GM12878 (cell line): ENCODE data around the gene BPI. TPM values are rescaled to one million over a fixed set of nuclear protein-coding genes. Genes with fewer than 3 reads are reported as not detected.

Experiments
- ATAC-seq: fragments of 200-7000 bp; cut with Tn5 transposase; 3 replicates; pipeline ENCODE4 v1.9.1; 2020; ENCODE audit warnings: mild to moderate bottlenecking, moderate library complexity
- BruUV-seq: library from RNA; stranded (reverse); fragments of 400-500 nt; replicated peaks from 2 replicates; lab custom pipeline; 2021; lab: Mats Ljungman, UMichigan
- CTCF ChIA-PET: fragments of 300-600 bp; sonication (Branson Sonifier 250); formaldehyde crosslinking; extraction: SDS; loops from one replicate; lab custom pipeline; 2021; ENCODE audit warnings: inconsistent platforms; lab: Yijun Ruan, JAX
- POLR2A ChIA-PET: fragments of 350-600 bp; formaldehyde crosslinking; extraction: SDS; loops from one replicate; lab custom pipeline; 2021; ENCODE audit warnings: inconsistent platforms; lab: Charles Lee
- RAD21 ChIA-PET: fragments of 300-600 bp; sonication (Branson Sonifier 250); formaldehyde crosslinking; loops from one replicate; lab custom pipeline; 2023; ENCODE audit warnings: antibody characterized with exemption; ENCODE audit not compliant: unreplicated experiment; lab: Charles Lee
- SMC1A ChIA-PET: fragments of 300-600 bp; sonication (Branson Sonifier 250); formaldehyde crosslinking; loops from one replicate; lab custom pipeline; 2023; ENCODE audit not compliant: unreplicated experiment, uncharacterized antibody; lab: Charles Lee
- DNase-seq: peaks from one replicate; pipeline ENCODE4 v3.0.0-alpha.2; 2011; ENCODE audit warnings: low read depth, low spot score
- FAIRE-seq: peaks from 3 replicates; lab custom pipeline; 2011; peaks lifted over from hg19 to GRCh38; lab: Jason Lieb, UNC
- H2AFZ ChIP-seq: 2 replicates; pipeline ENCODE4 v1.6.0; 2011; ENCODE audit warnings: low read depth, low read length, control low read depth; ENCODE audit not compliant: control insufficient read depth
- H3K27ac ChIP-seq: 2 replicates; pipeline ENCODE4 v1.5.1; 2011; ENCODE audit warnings: control low read depth; ENCODE audit not compliant: control insufficient read depth, insufficient read depth
- H3K27me3 ChIP-seq, 2 experiments: replicated peaks in 1 of 2; 2 replicates each; pipeline versions ENCODE4 v1.6.0 to v1.6.1; 2011; ENCODE audit warnings: low read length in 1 of 2; ENCODE audit not compliant: control insufficient read depth in 2 of 2, insufficient read depth in 2 of 2
- H3K36me3 ChIP-seq, 2 experiments: 2 replicates each; pipeline ENCODE4 v1.5.1; 2011; ENCODE audit warnings: low read length in 1 of 2; ENCODE audit not compliant: control insufficient read depth in 2 of 2, insufficient read depth in 2 of 2
- H3K4me1 ChIP-seq: 2 replicates; pipeline ENCODE4 v1.6.1; 2011; ENCODE audit warnings: mild to moderate bottlenecking, low read length, moderate library complexity, mixed read lengths; ENCODE audit not compliant: control insufficient read depth, insufficient read depth
- H3K4me2 ChIP-seq: 2 replicates; pipeline ENCODE4 v1.6.0; 2011; ENCODE audit warnings: control low read depth; ENCODE audit not compliant: control insufficient read depth, insufficient read depth
- H3K4me3 ChIP-seq: fragments of 200-600 bp; sonication (generic); 2 replicates; pipeline ENCODE4 v1.5.1; 2016
- H3K79me2 ChIP-seq: 2 replicates; pipeline ENCODE4 v1.6.0; 2011; ENCODE audit warnings: low read length; ENCODE audit not compliant: control insufficient read depth, insufficient read depth
- H3K9ac ChIP-seq: 2 replicates; pipeline ENCODE4 v1.8.0; 2011; ENCODE audit warnings: low read length, control low read depth, mixed read lengths; ENCODE audit not compliant: control insufficient read depth, insufficient read depth
- H3K9me3 ChIP-seq: replicated peaks from 3 replicates; pipeline ENCODE4 v1.5.1; 2011; ENCODE audit warnings: mild to moderate bottlenecking, low read length; ENCODE audit not compliant: control insufficient read depth, insufficient read depth
- H4K20me1 ChIP-seq: 2 replicates; pipeline ENCODE4 v1.6.0; 2011; ENCODE audit not compliant: control insufficient read depth, insufficient read depth
- BMI1 ChIP-seq: fragments of 450-650 bp; IDR thresholded peaks from 2 replicates; pipeline ENCODE4 v1.6.1; 2016; ENCODE audit warnings: mild to moderate bottlenecking, moderate library complexity, borderline replicate concordance
- EGR1 ChIP-seq, 2 experiments: IDR thresholded peaks; 1 replicate in 1 of 2; 2 replicates in 1 of 2; pipeline ENCODE4 v1.6.1; 2011 to 2012; ENCODE audit warnings: low read depth in 2 of 2, low read length in 2 of 2, borderline replicate concordance in 1 of 2, mild to moderate bottlenecking in 1 of 2, moderate library complexity in 1 of 2
- EP300 ChIP-seq, 2 experiments: fragments of 150-350 bp in 1 of 2; IDR thresholded peaks; 2 replicates each; pipeline ENCODE4 v1.6.1; 2011 to 2012; ENCODE audit warnings: low read depth in 2 of 2, low read length in 2 of 2, borderline replicate concordance in 1 of 2, improper control_type of control experiment in 1 of 2, inconsistent platforms in 1 of 2; ENCODE audit not compliant: control insufficient read depth in 1 of 2
- GABPA ChIP-seq: IDR thresholded peaks from 2 replicates; pipeline ENCODE4 v1.6.1; 2014; ENCODE audit warnings: antibody characterized with exemption, low read depth, mild to moderate bottlenecking, inconsistent platforms
- IKZF1 ChIP-seq: fragments of 450-650 bp; conservative IDR thresholded peaks from 2 replicates; pipeline ENCODE4 v1.6.1; 2017; ENCODE audit warnings: antibody characterized with exemption, mild to moderate bottlenecking
- JUNB ChIP-seq: IDR thresholded peaks from 2 replicates; pipeline ENCODE4 v1.6.1; 2016; ENCODE audit warnings: antibody characterized with exemption, mild to moderate bottlenecking
- LARP7 ChIP-seq: fragments of 450-650 bp; IDR thresholded peaks from 2 replicates; pipeline ENCODE4 v1.6.1; 2017; ENCODE audit warnings: mild to moderate bottlenecking
- RB1 ChIP-seq: fragments of 450-650 bp; formaldehyde crosslinking; IDR thresholded peaks from 2 replicates; pipeline ENCODE4 v1.6.1; 2017; ENCODE audit warnings: mild to moderate bottlenecking, borderline replicate concordance
- STAT1 ChIP-seq: fragments of 450-650 bp; conservative IDR thresholded peaks from 2 replicates; pipeline ENCODE4 v1.6.1; 2014; ENCODE audit warnings: antibody characterized with exemption, mild to moderate bottlenecking
- SUPT20H ChIP-seq: IDR thresholded peaks from 2 replicates; pipeline ENCODE4 v1.6.1; 2011; ENCODE audit warnings: low read depth, mild to moderate bottlenecking, low read length, moderate library complexity, borderline replicate concordance; ENCODE audit not compliant: control insufficient read depth
- YBX1 ChIP-seq: fragments of 450-650 bp; IDR thresholded peaks from 2 replicates; pipeline ENCODE4 v1.6.1; 2016; ENCODE audit warnings: antibody characterized with exemption
- ZBED1 ChIP-seq: IDR thresholded peaks from 2 replicates; pipeline ENCODE4 v1.6.1; 2016; ENCODE audit warnings: borderline replicate concordance
- ZNF274 ChIP-seq: IDR thresholded peaks from one replicate; pipeline ENCODE4 v1.8.0; 2011; ENCODE audit not compliant: insufficient read length, insufficient read depth
- WGBS: methylation state at CpG from one replicate; pipeline ENCODE4 v1.1.6; 2016; ENCODE audit warnings: low lambda C conversion rate; ENCODE audit not compliant: insufficient replicate concordance, insufficient coverage; ENCODE audit errors: missing lambda C conversion rate; 5-methylcytosine and 5-hydroxymethylcytosine counted together
- in situ Hi-C: fragments of 300-500 bp; cut with MboI; formaldehyde crosslinking; loops from 9 replicates; pipeline ENCODE4 v1.14.3; 2018; ENCODE audit warnings: mixed read lengths
- intact Hi-C: fragments of 100-400 bp; cut with micrococcal nuclease; formaldehyde crosslinking; loops from one replicate; pipeline ENCODE4 v1.14.2; 2022; ENCODE audit not compliant: unreplicated experiment
- polyA plus RNA-seq, 11 experiments: library from polyadenylated mRNA; depleted of rRNA in 4 of 11; unstranded in 6 of 11; stranded (reverse) in 5 of 11; fragments of >200 nt; fragmentation: Nextera tagmentation in 4 of 11; fragmentation: Illumina TruSeq in 1 of 11; extraction: Ambion mirVana in 4 of 11; extraction: Trizol in 1 of 11; gene quantifications; 1 replicate in 1 of 11; 2 replicates in 10 of 11; pipeline versions ENCODE4 v1.2.1 to v1.2.3, GENCODE V29; 2011 to 2016; ENCODE audit warnings: inconsistent platforms in 2 of 11, missing spikeins in 2 of 11, low read depth in 1 of 11
- total RNA-seq, 4 experiments: library from RNA; depleted of rRNA in 3 of 4; stranded (reverse); fragments of >200 nt in 3 of 4; fragmentation: Illumina TruSeq in 1 of 4; extraction: Trizol in 1 of 4; gene quantifications; 2 replicates each; pipeline versions ENCODE4 v1.2.1 to v1.2.3, GENCODE V29; 2013 to 2021
- TF ChIP-seq, protein P1 (sequence below): fragments of 450-650 bp; IDR thresholded peaks from 2 replicates; pipeline ENCODE4 v1.6.1; 2018; ENCODE audit warnings: borderline replicate concordance, mild to moderate bottlenecking; ENCODE audit not compliant: partially characterized antibody
- TF ChIP-seq, protein P2 (sequence below): IDR thresholded peaks from 2 replicates; pipeline ENCODE4 v1.6.1; 2012; ENCODE audit warnings: low read depth, low read length, improper control_type of control experiment

The BPI gene
- total and polyA plus RNA-seq, 10 of the 15 experiments (the other 5 are each of a cell fraction or from before 2014, with no cell fraction given), result not detected

DNA sequence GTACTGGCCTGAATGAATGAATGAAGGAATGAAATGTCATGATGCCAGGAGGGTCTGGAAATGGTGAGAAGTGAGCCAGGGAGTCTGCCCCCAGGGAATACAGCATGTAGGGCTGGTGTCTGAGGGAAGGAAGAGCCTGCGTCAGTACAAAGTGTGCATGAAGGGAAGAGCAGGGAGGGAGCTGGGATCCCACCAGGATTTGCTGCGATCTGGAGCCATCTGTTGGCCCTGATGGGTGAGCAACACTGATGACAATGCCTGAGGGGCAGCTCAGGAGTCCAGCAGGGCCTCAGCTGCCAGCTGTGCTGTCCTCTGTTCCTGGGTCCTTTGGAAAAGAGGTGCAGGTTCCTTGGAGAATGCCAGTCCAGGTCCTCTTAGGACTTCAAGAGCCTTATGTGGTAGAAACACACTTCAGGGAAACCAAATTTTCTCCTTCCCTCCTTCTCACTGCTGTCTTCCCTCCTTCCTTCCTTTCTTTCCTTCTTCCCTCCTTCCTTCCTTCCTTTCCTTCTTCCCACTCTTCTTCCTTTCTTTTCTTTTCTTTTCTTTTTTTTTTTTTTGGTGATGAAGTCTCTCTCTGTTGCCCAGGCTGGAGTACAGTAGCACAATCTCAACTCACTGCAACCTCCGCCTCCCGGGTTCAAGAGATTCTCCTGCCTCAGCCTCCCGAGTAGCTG, 11.5 kb downstream of the BPI start (continued):
- TF ChIP-seq, protein P1, sequence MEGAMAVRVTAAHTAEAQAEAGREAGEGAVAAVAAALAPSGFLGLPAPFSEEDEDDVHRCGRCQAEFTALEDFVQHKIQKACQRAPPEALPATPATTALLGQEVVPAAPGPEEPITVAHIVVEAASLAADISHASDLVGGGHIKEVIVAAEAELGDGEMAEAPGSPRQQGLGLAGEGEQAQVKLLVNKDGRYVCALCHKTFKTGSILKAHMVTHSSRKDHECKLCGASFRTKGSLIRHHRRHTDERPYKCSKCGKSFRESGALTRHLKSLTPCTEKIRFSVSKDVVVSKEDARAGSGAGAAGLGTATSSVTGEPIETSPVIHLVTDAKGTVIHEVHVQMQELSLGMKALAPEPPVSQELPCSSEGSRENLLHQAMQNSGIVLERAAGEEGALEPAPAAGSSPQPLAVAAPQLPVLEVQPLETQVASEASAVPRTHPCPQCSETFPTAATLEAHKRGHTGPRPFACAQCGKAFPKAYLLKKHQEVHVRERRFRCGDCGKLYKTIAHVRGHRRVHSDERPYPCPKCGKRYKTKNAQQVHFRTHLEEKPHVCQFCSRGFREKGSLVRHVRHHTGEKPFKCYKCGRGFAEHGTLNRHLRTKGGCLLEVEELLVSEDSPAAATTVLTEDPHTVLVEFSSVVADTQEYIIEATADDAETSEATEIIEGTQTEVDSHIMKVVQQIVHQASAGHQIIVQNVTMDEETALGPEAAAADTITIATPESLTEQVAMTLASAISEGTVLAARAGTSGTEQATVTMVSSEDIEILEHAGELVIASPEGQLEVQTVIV, result no peak
- TF ChIP-seq STAT1, result no peak

DNA sequence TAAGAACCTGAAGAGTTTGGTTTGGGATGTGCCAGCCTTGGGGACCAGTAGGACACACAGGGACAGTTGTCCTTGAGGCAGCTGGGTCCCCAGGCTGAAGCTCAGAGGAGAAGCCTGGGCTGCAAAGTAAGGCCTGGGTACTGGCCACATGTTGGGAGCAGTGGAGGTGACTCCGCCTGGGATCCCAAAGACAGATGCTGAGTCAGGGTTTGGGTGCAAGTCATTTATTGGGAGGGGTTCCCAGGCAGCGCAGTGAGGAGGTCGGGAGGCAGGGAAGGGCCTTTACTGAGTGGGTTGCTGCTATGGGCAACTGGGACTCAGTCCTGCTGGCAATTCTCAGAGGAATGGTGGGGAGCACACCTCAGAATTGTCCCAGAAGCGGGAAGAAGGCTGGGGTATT, 12.4 kb downstream of the BPI start:
- CTCF ChIA-PET, result no interaction called here
- intact Hi-C loops (no loop called here), in situ Hi-C loops (no loop called here)
- Histone ChIP-seq H3K4me3 (no peak overlapping the region), H3K9ac (no peak overlapping the region), H3K79me2 (no peaks in the 10 kb centered on the region), H3K4me2 (no peak overlapping the region), H2AFZ (no peak overlapping the region), H3K27ac (no peak overlapping the region), H3K9me3 (no peaks in the 10 kb centered on the region), H4K20me1 (no peaks in the 10 kb centered on the region), H3K4me1 (no peaks in the 10 kb centered on the region), H3K36me3 (no peaks in the 10 kb centered on the region), H3K27me3 (no peaks in the 10 kb centered on the region; a peak in 1 of 4 replicates)
- no peak for FAIRE-seq
- TF ChIP-seq YBX1, result no peak
- no peak for TF ChIP-seq IKZF1
- TF ChIP-seq ZBED1, result no peak
- TF ChIP-seq GABPA, result no peak
- no peak for TF ChIP-seq EP300 (IDR thresholded peaks at IDR 0.05; ENCODE audit: borderline replicate concordance in 1 of 2, control insufficient read depth in 1 of 2, low read depth in 2 of 2, low read length in 2 of 2)
- TF ChIP-seq RB1, result no peak
- no peak for TF ChIP-seq JUNB
- TF ChIP-seq EGR1 (IDR thresholded peaks at IDR 0.05; ENCODE audit: borderline replicate concordance in 1 of 2, low read depth in 2 of 2, low read length in 2 of 2), result no peak
- TF ChIP-seq SUPT20H, result no peak
- no peak for TF ChIP-seq LARP7
- TF ChIP-seq ZNF274, result no peak
- TF ChIP-seq, protein P2, sequence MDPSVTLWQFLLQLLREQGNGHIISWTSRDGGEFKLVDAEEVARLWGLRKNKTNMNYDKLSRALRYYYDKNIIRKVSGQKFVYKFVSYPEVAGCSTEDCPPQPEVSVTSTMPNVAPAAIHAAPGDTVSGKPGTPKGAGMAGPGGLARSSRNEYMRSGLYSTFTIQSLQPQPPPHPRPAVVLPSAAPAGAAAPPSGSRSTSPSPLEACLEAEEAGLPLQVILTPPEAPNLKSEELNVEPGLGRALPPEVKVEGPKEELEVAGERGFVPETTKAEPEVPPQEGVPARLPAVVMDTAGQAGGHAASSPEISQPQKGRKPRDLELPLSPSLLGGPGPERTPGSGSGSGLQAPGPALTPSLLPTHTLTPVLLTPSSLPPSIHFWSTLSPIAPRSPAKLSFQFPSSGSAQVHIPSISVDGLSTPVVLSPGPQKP, result no peak
- no peak for TF ChIP-seq BMI1
- no peak for DNase-seq
- no TSS peak for BruUV-seq
- no peak for ATAC-seq
- 33% methylated on average over 4 of the region's 4 CpGs for WGBS
- RAD21 ChIA-PET, result no interaction called here
- POLR2A ChIA-PET, result no interaction called here
- SMC1A ChIA-PET, result no interaction called here
